Upper lobe of left lung (tissue), 6 donors: ENCODE measurements around the gene BLM. TPM values are rescaled to one million over a fixed set of nuclear protein-coding genes. Genes with fewer than 3 reads are reported as not detected.

Source experiments
- ATAC-seq, 2 donors: fragments of 200-7000 bp; cut with Tn5 transposase; one replicate each; pipeline ENCODE4 v1.9.1; 2022; ENCODE audit warnings: mild to moderate bottlenecking in 2 of 2, moderate library complexity in 2 of 2; ENCODE audit not compliant: low FRiP score in 2 of 2
- DNase-seq, 2 donors: peaks; one replicate each; pipeline ENCODE4 v3.0.0-alpha.2; 2019 to 2020
- H3K27ac ChIP-seq, 4 donors: fragments of 200-600 bp; sonication (generic); one replicate each; pipeline ENCODE4 v1.5.1; 2016 to 2019
- H3K27me3 ChIP-seq, 4 donors: fragments of 200-600 bp; sonication (generic); one replicate each; pipeline ENCODE4 v1.5.1; 2017 to 2019
- H3K36me3 ChIP-seq, 4 donors: fragments of 200-600 bp; sonication (generic); one replicate each; pipeline ENCODE4 v1.5.1; 2016 to 2019
- H3K4me1 ChIP-seq, 4 donors: fragments of 200-600 bp; sonication (generic); one replicate each; pipeline ENCODE4 v1.5.1; 2018 to 2019
- H3K4me3 ChIP-seq, 4 donors: fragments of 200-600 bp; sonication (generic); one replicate each; pipeline ENCODE4 v1.5.1; 2017 to 2019; ENCODE audit warnings: mild to moderate bottlenecking in 2 of 4, moderate library complexity in 1 of 4
- H3K9me3 ChIP-seq, 4 donors: fragments of 200-600 bp; sonication (generic); one replicate each; pipeline ENCODE4 v1.5.1; 2018 to 2019
- EP300 ChIP-seq, 4 donors: sonication (generic); formaldehyde crosslinking; IDR thresholded peaks; one replicate each; pipeline ENCODE4 v1.5.1; 2017; ENCODE audit warnings: antibody characterized with exemption in 4 of 4, control low read depth in 2 of 4
- POLR2A ChIP-seq, 4 donors: fragments of 450-650 bp; IDR thresholded peaks; one replicate each; pipeline ENCODE4 v1.5.1; 2016 to 2017; ENCODE audit warnings: antibody characterized with exemption in 4 of 4, mild to moderate bottlenecking in 2 of 4
- POLR2AphosphoS5 ChIP-seq, 2 donors: sonication (generic); formaldehyde crosslinking; IDR thresholded peaks; one replicate each; pipeline ENCODE4 v1.5.1; 2017; ENCODE audit warnings: antibody characterized with exemption in 2 of 2
- WGBS, 2 donors: methylation state at CpG; one replicate each; pipeline ENCODE4 v1.1.5; 2017 to 2018; 5-methylcytosine and 5-hydroxymethylcytosine counted together
- total RNA-seq, 6 donors: library from RNA; depleted of rRNA in 4 of 6; stranded (reverse); fragments of >200 nt in 4 of 6; gene quantifications; one replicate each; pipeline versions ENCODE4 v1.1.0 to v1.2.1, GENCODE V29; 2016 to 2021
- TF ChIP-seq, protein P1 (sequence below), 6 experiments: fragments of 450-650 bp in 4 of 6; fragments of 200-600 bp in 2 of 6; sonication (generic) in 2 of 6; IDR thresholded peaks; one replicate each; pipeline ENCODE4 v1.5.1; 2016 to 2019; ENCODE audit warnings: antibody characterized with exemption in 6 of 6
- donor health status: DM: no; HTN: no; CAD: no; lungs with moderate emphysema.
- donor health status: DM: no; HTN: yes; CAD: no; lungs with severe emphysema.

BLM gene
- total RNA-seq, 6 donors from 2014 or later: 0.76 to 31.4 (median 2.6) TPM

DNA sequence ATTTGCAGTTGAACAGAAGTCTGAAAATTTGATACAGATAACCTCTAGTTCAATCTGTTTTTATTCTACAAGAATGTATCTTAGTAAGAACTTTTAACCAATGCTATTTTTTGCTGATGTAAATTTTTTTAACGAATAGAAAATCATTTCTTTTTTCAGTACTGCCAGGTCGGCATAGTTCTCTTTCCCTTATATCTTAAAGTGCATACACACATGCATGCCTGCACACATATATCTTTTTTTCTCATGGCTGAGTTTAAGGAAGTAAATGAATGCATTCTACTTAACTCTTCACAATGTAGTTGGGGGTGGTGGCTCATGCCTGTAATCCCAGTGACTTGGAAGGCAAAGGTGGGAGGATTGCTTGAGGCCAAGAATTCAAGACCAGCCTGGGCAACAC is 48.4 kb downstream of the BLM start:
- no peak overlapping the region for H3K4me3 ChIP-seq
- no peaks in the 10 kb centered on the region for H3K36me3 ChIP-seq
- ATAC-seq: no peak
- WGBS, 2 donors: 86 to 93% methylated on average over 2 of the region's 2 CpGs
- H3K27ac ChIP-seq: no peak overlapping the region
- TF ChIP-seq POLR2AphosphoS5 (IDR thresholded peaks at IDR 0.05) (no peak), POLR2A (IDR thresholded peaks at IDR 0.05) (no peak), EP300 (IDR thresholded peaks at IDR 0.05) (no peak)
- TF ChIP-seq, protein P1, sequence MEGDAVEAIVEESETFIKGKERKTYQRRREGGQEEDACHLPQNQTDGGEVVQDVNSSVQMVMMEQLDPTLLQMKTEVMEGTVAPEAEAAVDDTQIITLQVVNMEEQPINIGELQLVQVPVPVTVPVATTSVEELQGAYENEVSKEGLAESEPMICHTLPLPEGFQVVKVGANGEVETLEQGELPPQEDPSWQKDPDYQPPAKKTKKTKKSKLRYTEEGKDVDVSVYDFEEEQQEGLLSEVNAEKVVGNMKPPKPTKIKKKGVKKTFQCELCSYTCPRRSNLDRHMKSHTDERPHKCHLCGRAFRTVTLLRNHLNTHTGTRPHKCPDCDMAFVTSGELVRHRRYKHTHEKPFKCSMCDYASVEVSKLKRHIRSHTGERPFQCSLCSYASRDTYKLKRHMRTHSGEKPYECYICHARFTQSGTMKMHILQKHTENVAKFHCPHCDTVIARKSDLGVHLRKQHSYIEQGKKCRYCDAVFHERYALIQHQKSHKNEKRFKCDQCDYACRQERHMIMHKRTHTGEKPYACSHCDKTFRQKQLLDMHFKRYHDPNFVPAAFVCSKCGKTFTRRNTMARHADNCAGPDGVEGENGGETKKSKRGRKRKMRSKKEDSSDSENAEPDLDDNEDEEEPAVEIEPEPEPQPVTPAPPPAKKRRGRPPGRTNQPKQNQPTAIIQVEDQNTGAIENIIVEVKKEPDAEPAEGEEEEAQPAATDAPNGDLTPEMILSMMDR (IDR thresholded peaks at IDR 0.05): no peak
- H3K9me3 ChIP-seq: no peaks in the 10 kb centered on the region
- H3K27me3 ChIP-seq: no peaks in the 10 kb centered on the region
- peaks cover 0 to 14% (median 10%) of the 10 kb centered on the region in 4 donors for H3K4me1 ChIP-seq
- no peak for DNase-seq

DNA sequence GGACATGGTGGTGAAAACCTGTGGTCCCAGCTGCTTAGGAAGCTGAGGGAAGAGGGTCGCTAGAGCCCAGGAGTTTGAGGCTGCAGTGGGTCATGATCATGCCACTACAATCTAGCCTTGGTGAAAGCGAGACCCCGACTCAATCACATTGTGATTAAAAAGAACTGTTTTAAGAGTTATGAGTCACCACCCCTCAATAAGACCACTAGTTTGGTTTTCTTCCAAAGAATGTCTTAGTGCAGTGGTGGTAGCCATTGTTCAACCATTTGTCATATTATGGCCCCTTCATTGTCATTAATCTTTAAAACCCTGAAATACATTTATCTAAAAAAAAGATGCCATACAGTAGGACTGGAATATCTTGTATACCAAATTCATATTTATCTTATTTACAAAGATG is 48.8 kb downstream of the BLM start:
- H3K27ac ChIP-seq: no peak overlapping the region
- H3K9me3 ChIP-seq: no peaks in the 10 kb centered on the region
- TF ChIP-seq POLR2A (IDR thresholded peaks at IDR 0.05) (no peak), EP300 (IDR thresholded peaks at IDR 0.05) (no peak), POLR2AphosphoS5 (IDR thresholded peaks at IDR 0.05) (no peak)
- TF ChIP-seq, protein P1 (IDR thresholded peaks at IDR 0.05): no peak
- ATAC-seq (no peak), DNase-seq (no peak)
- no peaks in the 10 kb centered on the region for H3K36me3 ChIP-seq
- 78 to 100% methylated on average over 3 of the region's 3 CpGs for WGBS, 2 donors
- no peak overlapping the region for H3K4me3 ChIP-seq
- no peaks in the 10 kb centered on the region for H3K27me3 ChIP-seq
- H3K4me1 ChIP-seq: peaks cover 0 to 14% (median 10%) of the 10 kb centered on the region in 4 donors

DNA sequence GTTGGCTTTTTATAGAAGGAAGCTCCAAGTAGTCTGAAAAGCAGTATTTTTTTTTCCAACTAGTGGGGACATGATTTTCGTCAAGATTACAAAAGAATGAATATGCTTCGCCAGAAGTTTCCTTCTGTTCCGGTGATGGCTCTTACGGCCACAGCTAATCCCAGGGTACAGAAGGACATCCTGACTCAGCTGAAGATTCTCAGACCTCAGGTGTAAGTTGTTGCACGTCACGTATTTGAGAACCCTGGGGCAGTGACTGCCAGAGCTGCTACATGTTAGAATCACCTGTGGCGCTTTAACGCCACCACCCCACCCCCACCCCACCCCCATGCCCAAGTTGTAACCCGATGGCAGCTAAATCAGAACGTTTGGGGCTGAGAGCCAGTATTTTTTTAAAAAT is 52.2 kb downstream of the BLM start:
- TF ChIP-seq, protein P1 (IDR thresholded peaks at IDR 0.05): no peak
- TF ChIP-seq POLR2AphosphoS5 (IDR thresholded peaks at IDR 0.05): no peak
- TF ChIP-seq POLR2A (IDR thresholded peaks at IDR 0.05): no peak
- TF ChIP-seq EP300 (IDR thresholded peaks at IDR 0.05): no peak
- H3K27me3 ChIP-seq: no peaks in the 10 kb centered on the region
- H3K4me3 ChIP-seq: no peak overlapping the region
- H3K36me3 ChIP-seq: no peaks in the 10 kb centered on the region
- DNase-seq (no peak), ATAC-seq (no peak)
- no peak overlapping the region for H3K27ac ChIP-seq
- 80 to 88% methylated on average over 10 of the region's 10 CpGs for WGBS, 2 donors
- no peaks in the 10 kb centered on the region for H3K4me1 ChIP-seq
- no peaks in the 10 kb centered on the region for H3K9me3 ChIP-seq

GRCh38 chr15:90773485-90773884 is 56.3 kb downstream of the BLM start:
- no peak for ATAC-seq
- Histone ChIP-seq H3K27me3 (no peaks in the 10 kb centered on the region), H3K36me3 (no peaks in the 10 kb centered on the region), H3K4me1 (no peaks in the 10 kb centered on the region), H3K9me3 (no peaks in the 10 kb centered on the region), H3K4me3 (no peak overlapping the region), H3K27ac (no peak overlapping the region)
- 100% methylated on average over 1 of the region's 1 CpG for WGBS, 2 donors
- DNase-seq: no peak
- TF ChIP-seq POLR2AphosphoS5 (IDR thresholded peaks at IDR 0.05) (no peak), EP300 (IDR thresholded peaks at IDR 0.05) (no peak), POLR2A (IDR thresholded peaks at IDR 0.05) (no peak)
- TF ChIP-seq, protein P1 (IDR thresholded peaks at IDR 0.05): no peak

GRCh38 chr15:90774731-90775514 is 57.8 kb downstream of the BLM start:
- WGBS, 2 donors: 87 to 90% methylated on average over 5 of the region's 5 CpGs

More at GRCh38 chr15:90774731-90775514, 57.8 kb downstream of the BLM start:
- DNase-seq (no peak), ATAC-seq (no peak)
- no peaks in the 10 kb centered on the region for H3K27me3 ChIP-seq
- TF ChIP-seq POLR2A (IDR thresholded peaks at IDR 0.05): no peak
- TF ChIP-seq, protein P1 (IDR thresholded peaks at IDR 0.05): no peak
- TF ChIP-seq EP300 (IDR thresholded peaks at IDR 0.05): no peak
- no peak for TF ChIP-seq POLR2AphosphoS5 (IDR thresholded peaks at IDR 0.05)
- H3K4me3 ChIP-seq: no peak overlapping the region
- no peaks in the 10 kb centered on the region for H3K4me1 ChIP-seq
- H3K27ac ChIP-seq: no peak overlapping the region
- no peaks in the 10 kb centered on the region for H3K9me3 ChIP-seq
- H3K36me3 ChIP-seq: no peaks in the 10 kb centered on the region
